B cell (primary cell): ENCODE results near the gene ZNF506.
"Not testable (repeated sequence)": the region's sequence is repeated elsewhere in the genome, so short reads cannot be mapped to it uniquely, and the experiment has no call there.

Source experiments
- CTCF ChIP-seq: fragments of 200-600 bp; IDR thresholded peaks from one replicate; pipeline ENCODE4 v1.8.0; 2022; ENCODE audit warnings: antibody characterized with exemption, mild to moderate bottlenecking
- EZH2 ChIP-seq: IDR thresholded peaks from 2 replicates; pipeline ENCODE4 v1.6.1; 2012; ENCODE audit warnings: borderline replicate concordance, low read depth, mild to moderate bottlenecking, moderate library complexity, low read length; ENCODE audit not compliant: insufficient read depth, poor library complexity, severe bottlenecking

- not testable (repeated sequence) for TF ChIP-seq CTCF, EZH2
Observed at GRCh38 chr19:19743921-19744320, 77.6 kb downstream of the ZNF506 start.
